ENCODE data around the gene ARHGAP30. TPM values are rescaled to one million over a fixed set of nuclear protein-coding genes. Genes with fewer than 3 reads are reported as not detected.
A peak's percentile ranks its signal among the peaks of the same experiment; 100 is the strongest.

Gene ARHGAP30
- total RNA-seq, 6 experiments from 2014 or later, result not detected

GRCh38 chr1:161099090-161099802 lies 29.6 kb upstream of the ARHGAP30 start:
- peaks cover 11% of the 10 kb centered on the region for H3K27me3 Mint-ChIP-seq (ENCODE audit: insufficient read depth)

GRCh38 chr1:161098210-161099068 lies 28.7 kb upstream of the ARHGAP30 start, which contains the start of gene KLHDC9:
TSS of gene KLHDC9 (plus strand) at chr1:161098361. CDS start at chr1:161098536, 175 bp downstream.
- H3K36me3 Mint-ChIP-seq (ENCODE audit: low read depth), result peaks cover 5% of the 10 kb centered on the region
- peak; percentile 83 for DNase-seq
- TF ChIP-seq CTCF (IDR thresholded peaks at IDR 0.05), result no peak
- no peaks in the 10 kb centered on the region for H3K9me3 Mint-ChIP-seq
- peaks cover 11% of the 10 kb centered on the region for H3K27me3 Mint-ChIP-seq (ENCODE audit: insufficient read depth)
- H3K4me3 Mint-ChIP-seq, result peak within 1 kb of the TSS; percentile 92
- H3K27ac Mint-ChIP-seq, result peak within 1 kb of the TSS; percentile 78
- peaks cover 32% of the 10 kb centered on the region for H3K4me1 Mint-ChIP-seq (ENCODE audit: low read depth)

More at GRCh38 chr1:161099090-161099802, 29.6 kb upstream of the ARHGAP30 start:
- H3K36me3 Mint-ChIP-seq (ENCODE audit: low read depth), result peaks cover 5% of the 10 kb centered on the region
- peak overlapping the region; percentile 92 for H3K4me3 Mint-ChIP-seq
- H3K27ac Mint-ChIP-seq, result peak overlapping the region; percentile 34
- no peak for TF ChIP-seq CTCF (IDR thresholded peaks at IDR 0.05)
- no peaks in the 10 kb centered on the region for H3K9me3 Mint-ChIP-seq
- peaks cover 29% of the 10 kb centered on the region for H3K4me1 Mint-ChIP-seq (ENCODE audit: low read depth)
- DNase-seq, result no peak

GRCh38 chr1:161096530-161096929 lies 26.8 kb upstream of the ARHGAP30 start:
- Mint-ChIP-seq H3K4me1 (ENCODE audit: low read depth) (peaks cover 49% of the 10 kb centered on the region), H3K4me3 (no peak overlapping the region), H3K27ac (no peak overlapping the region), H3K9me3 (no peaks in the 10 kb centered on the region), H3K27me3 (ENCODE audit: insufficient read depth) (peaks cover 11% of the 10 kb centered on the region), H3K36me3 (ENCODE audit: low read depth) (peaks cover 5% of the 10 kb centered on the region)
- no peak for TF ChIP-seq CTCF (IDR thresholded peaks at IDR 0.05)
- no peak for DNase-seq

GRCh38 chr1:161096015-161096414 lies 26.3 kb upstream of the ARHGAP30 start:
- no peak overlapping the region for H3K27ac Mint-ChIP-seq
- peaks cover 49% of the 10 kb centered on the region for H3K4me1 Mint-ChIP-seq (ENCODE audit: low read depth)
- peaks cover 11% of the 10 kb centered on the region for H3K27me3 Mint-ChIP-seq (ENCODE audit: insufficient read depth)
- H3K36me3 Mint-ChIP-seq (ENCODE audit: low read depth), result peaks cover 5% of the 10 kb centered on the region; the same call in 1 of the 2 replicates
- DNase-seq, result no peak
- no peak overlapping the region for H3K4me3 Mint-ChIP-seq
- H3K9me3 Mint-ChIP-seq, result no peaks in the 10 kb centered on the region
- TF ChIP-seq CTCF (IDR thresholded peaks at IDR 0.05), result no peak

GRCh38 chr1:161095230-161095629 lies 25.5 kb upstream of the ARHGAP30 start:
- DNase-seq, result no peak
- H3K4me1 Mint-ChIP-seq (ENCODE audit: low read depth), result peaks cover 49% of the 10 kb centered on the region
- no peak overlapping the region for H3K27ac Mint-ChIP-seq
- no peak overlapping the region for H3K4me3 Mint-ChIP-seq
- H3K27me3 Mint-ChIP-seq (ENCODE audit: insufficient read depth), result peaks cover 11% of the 10 kb centered on the region
- H3K9me3 Mint-ChIP-seq, result no peaks in the 10 kb centered on the region
- TF ChIP-seq CTCF (IDR thresholded peaks at IDR 0.05), result no peak
- peaks cover 4% of the 10 kb centered on the region; the same call in 1 of the 2 replicates for H3K36me3 Mint-ChIP-seq (ENCODE audit: low read depth)

All from HFFc6 (cell line).